Fibroblast of lung (primary cell): ENCODE results near the gene SYT9. TPM values are rescaled to one million over a fixed set of nuclear protein-coding genes. Genes with fewer than 3 reads are reported as not detected.

Experiments
- DNase-seq, 2 donors: peaks; one replicate each; pipeline versions ENCODE4 v3.0.0 to v3.0.0-alpha.2; 2010; ENCODE audit warnings: low read depth in 2 of 2
- H2AFZ ChIP-seq: 2 replicates; pipeline ENCODE4 v1.5.1; 2012; ENCODE audit warnings: low read length, control low read depth, inconsistent platforms
- H3K27ac ChIP-seq: 2 replicates; pipeline ENCODE4 v1.5.1; 2011; ENCODE audit warnings: low read length, control low read depth; ENCODE audit not compliant: insufficient read depth
- H3K27me3 ChIP-seq: 2 replicates; pipeline ENCODE4 v1.5.1; 2011; ENCODE audit warnings: mild to moderate bottlenecking, low read length; ENCODE audit not compliant: control insufficient read depth, insufficient read depth
- H3K36me3 ChIP-seq: 2 replicates; pipeline ENCODE4 v1.5.1; 2011; ENCODE audit warnings: low read length; ENCODE audit not compliant: control insufficient read depth, insufficient read depth
- H3K4me1 ChIP-seq: 2 replicates; pipeline ENCODE4 v1.5.1; 2011; ENCODE audit warnings: low read length; ENCODE audit not compliant: control insufficient read depth, insufficient read depth; ENCODE audit errors: extremely low read depth
- H3K4me2 ChIP-seq: 2 replicates; pipeline ENCODE4 v1.5.1; 2011; ENCODE audit warnings: low read length, control low read depth; ENCODE audit not compliant: insufficient read depth; ENCODE audit errors: extremely low read depth
- H3K4me3 ChIP-seq, 4 experiments: fragments of 200-600 bp in 1 of 4; sonication (generic) in 1 of 4; replicated peaks in 1 of 4; 2 replicates each; pipeline ENCODE4 v1.5.1; 2011 to 2016; ENCODE audit warnings: low read length in 4 of 4, low read depth in 3 of 4, mild to moderate bottlenecking in 3 of 4, control low read depth in 2 of 4, inconsistent platforms in 1 of 4, mixed read lengths in 1 of 4; ENCODE audit not compliant: insufficient read depth in 1 of 4; ENCODE audit errors: control extremely low read depth in 1 of 4
- H3K79me2 ChIP-seq: 2 replicates; pipeline ENCODE4 v1.5.1; 2012; ENCODE audit warnings: mild to moderate bottlenecking, low read length, inconsistent platforms; ENCODE audit not compliant: control insufficient read depth, insufficient read depth
- H3K9ac ChIP-seq: 2 replicates; pipeline ENCODE4 v1.5.1; 2011; ENCODE audit warnings: mild to moderate bottlenecking, low read length, control low read depth; ENCODE audit not compliant: insufficient read depth
- H3K9me3 ChIP-seq: 2 replicates; pipeline ENCODE4 v1.5.1; 2012; ENCODE audit warnings: low read depth, low read length; ENCODE audit not compliant: control insufficient read depth, insufficient read depth
- H4K20me1 ChIP-seq: 2 replicates; pipeline ENCODE4 v1.5.1; 2011; ENCODE audit warnings: low read length; ENCODE audit not compliant: control insufficient read depth, insufficient read depth; ENCODE audit errors: extremely low read depth
- CTCF ChIP-seq, 2 donors: IDR thresholded peaks in 1 of 2; conservative IDR thresholded peaks in 1 of 2; 1 replicate in 1 of 2; 2 replicates in 1 of 2; pipeline ENCODE4 v1.5.1; 2011 to 2012; ENCODE audit warnings: low read length in 2 of 2, control low read depth in 1 of 2, inconsistent platforms in 1 of 2, low read depth in 1 of 2, mild to moderate bottlenecking in 1 of 2
- EZH2 ChIP-seq: IDR thresholded peaks from 2 replicates; pipeline ENCODE4 v1.5.1; 2012; ENCODE audit warnings: low read length, control low read depth, mild to moderate bottlenecking; ENCODE audit errors: missing control alignments
- polyA plus RNA-seq, 2 donors: library from polyadenylated mRNA; depleted of rRNA in 1 of 2; stranded (reverse) in 1 of 2; unstranded in 1 of 2; fragments of >200 nt; gene quantifications; 2 replicates each; pipeline ENCODE4 v1.2.1, GENCODE V29; 2011 to 2012; ENCODE audit warnings: missing spikeins in 1 of 2
- total RNA-seq: library from RNA; depleted of rRNA; stranded (reverse); fragments of >200 nt; gene quantifications from 2 replicates; pipeline ENCODE4 v1.2.1, GENCODE V29; 2014

Gene SYT9
- total and polyA plus RNA-seq, 2 donors (not counting 1 experiment from before 2014, with no cell fraction given): not detected

- Histone ChIP-seq H3K4me1 (no peaks in the 10 kb centered on the region), H3K79me2 (no peaks in the 10 kb centered on the region), H2AFZ (no peak overlapping the region), H3K4me2 (no peak overlapping the region), H4K20me1 (no peaks in the 10 kb centered on the region), H3K27me3 (no peaks in the 10 kb centered on the region), H3K27ac (no peak overlapping the region), H3K9me3 (no peaks in the 10 kb centered on the region), H3K9ac (no peak overlapping the region), H3K36me3 (no peaks in the 10 kb centered on the region), H3K4me3 (no peak overlapping the region)
- peak in 1 of 2 donors; percentile 6 for DNase-seq
- no peak for TF ChIP-seq EZH2
- TF ChIP-seq CTCF (conservative IDR thresholded peaks at IDR 0.05 in 1 of 2, IDR thresholded peaks at IDR 0.05 in 1 of 2; ENCODE audit: low read depth in 1 of 2, low read length in 2 of 2): no peak
Measured at GRCh38 chr11:7437696-7438095, 186.0 kb downstream of the SYT9 start.

GRCh38 chr11:7439746-7440320, 188.1 kb downstream of the SYT9 start:
- Histone ChIP-seq H3K27ac (no peak overlapping the region), H3K9me3 (no peaks in the 10 kb centered on the region), H3K4me3 (no peak overlapping the region), H3K27me3 (peaks cover 2% of the 10 kb centered on the region), H2AFZ (no peak overlapping the region), H4K20me1 (no peaks in the 10 kb centered on the region), H3K79me2 (no peaks in the 10 kb centered on the region), H3K36me3 (no peaks in the 10 kb centered on the region), H3K9ac (no peak overlapping the region), H3K4me2 (no peak overlapping the region), H3K4me1 (no peaks in the 10 kb centered on the region)
- no peak for DNase-seq
- no peak for TF ChIP-seq EZH2
- no peak for TF ChIP-seq CTCF (conservative IDR thresholded peaks at IDR 0.05 in 1 of 2, IDR thresholded peaks at IDR 0.05 in 1 of 2; ENCODE audit: low read depth in 1 of 2, low read length in 2 of 2)

GRCh38 chr11:7442588-7443215, 191.0 kb downstream of the SYT9 start:
- H3K4me2 ChIP-seq: no peak overlapping the region
- TF ChIP-seq CTCF (conservative IDR thresholded peaks at IDR 0.05 in 1 of 2, IDR thresholded peaks at IDR 0.05 in 1 of 2; ENCODE audit: low read depth in 1 of 2, low read length in 2 of 2) (peak; percentile 89 to 94), EZH2 (no peak)
- no peaks in the 10 kb centered on the region for H4K20me1 ChIP-seq
- no peaks in the 10 kb centered on the region for H3K4me1 ChIP-seq
- H3K27ac ChIP-seq: no peak overlapping the region
- no peaks in the 10 kb centered on the region for H3K79me2 ChIP-seq
- no peaks in the 10 kb centered on the region for H3K36me3 ChIP-seq
- H3K9me3 ChIP-seq: no peaks in the 10 kb centered on the region
- H2AFZ ChIP-seq: no peak overlapping the region
- no peak overlapping the region for H3K4me3 ChIP-seq
- peak; percentile 9 to 49 for DNase-seq
- no peak overlapping the region for H3K9ac ChIP-seq
- H3K27me3 ChIP-seq: peaks cover 2% of the 10 kb centered on the region
